Right cardiac atrium (tissue), 5 donors: ENCODE data around the gene RGS6. TPM values are rescaled to one million over a fixed set of nuclear protein-coding genes. Genes with fewer than 3 reads are reported as not detected.
A peak's percentile ranks its signal among the peaks of the same experiment; 100 is the strongest.

Experiments used
- ATAC-seq, 2 donors: fragments of 200-7000 bp; cut with Tn5 transposase; one replicate each; pipeline versions ENCODE4 v1.8.0 to v1.9.1; 2020; ENCODE audit warnings: moderate library complexity in 2 of 2, mild to moderate bottlenecking in 1 of 2
- DNase-seq, 3 donors: peaks; one replicate each; pipeline ENCODE4 v3.0.0-alpha.2; 2020
- H3K27ac ChIP-seq: one replicate; pipeline ENCODE4 v1.5.1; 2013; ENCODE audit warnings: mild to moderate bottlenecking, low read length, control low read depth, moderate library complexity
- H3K27me3 ChIP-seq: one replicate; pipeline ENCODE4 v1.6.1; 2013; ENCODE audit not compliant: control insufficient read depth, insufficient read depth
- H3K4me1 ChIP-seq: one replicate; pipeline ENCODE4 v1.6.1; 2013; ENCODE audit warnings: low read length; ENCODE audit not compliant: control insufficient read depth, insufficient read depth
- H3K4me3 ChIP-seq: one replicate; pipeline ENCODE4 v1.5.1; 2013; ENCODE audit warnings: low read length, control low read depth
- H3K9me3 ChIP-seq: one replicate; pipeline ENCODE4 v1.6.1; 2013; ENCODE audit warnings: low read length; ENCODE audit not compliant: control insufficient read depth
- WGBS: extraction: QIAGEN DNeasy Blood & Tissue Kit; methylation state at CpG from one replicate; pipeline ENCODE4 v1.1.7; 2013; 5-methylcytosine and 5-hydroxymethylcytosine counted together
- intact Hi-C, 4 donors: fragments of 100-400 bp; cut with DNase I; formaldehyde crosslinking; loops; one replicate each; pipeline versions ENCODE4 v1.11.0 to v1.14.0; 2022 to 2023
- polyA plus RNA-seq: library from polyadenylated mRNA; stranded (reverse); fragments of 200-250 nt; gene quantifications from one replicate; pipeline ENCODE4 v1.2.3, GENCODE V29; 2013
- total RNA-seq, 4 donors: library from RNA; stranded (reverse); fragmentation: NEBNext Ultra II Directional; extraction: Animal tissue kit (Norgen Biotek cat#: 25700); gene quantifications; one replicate each; pipeline ENCODE4 v1.2.1, GENCODE V29; 2021
- donor health status: healthy with polysubstance abuse.
- donor health status: DM: no; HTN: yes; CAD: no.
- donor health status: DM: no; HTN: no; CAD: no.
- donor health status: DM: no; HTN: yes; CAD: no; lungs with severe emphysema.
- donor health status: DM: yes; HTN: yes; CAD: no.

Gene RGS6
- total and polyA plus RNA-seq, 5 donors, result 12.7 to 51.4 (median 24.5) TPM

GRCh38 chr14:72590577-72590976 lies 658.3 kb downstream of the RGS6 start:
- Histone ChIP-seq H3K4me3 (no peak overlapping the region), H3K27me3 (no peaks in the 10 kb centered on the region), H3K27ac (no peak overlapping the region), H3K9me3 (no peaks in the 10 kb centered on the region), H3K4me1 (no peaks in the 10 kb centered on the region)
- intact Hi-C loops, result no loop called here
- no peak for ATAC-seq
- WGBS, result 54% methylated on average over 7 of the region's 7 CpGs
- DNase-seq, result no peak

- DNase-seq, result no peak
- Histone ChIP-seq H3K27me3 (no peaks in the 10 kb centered on the region), H3K9me3 (no peaks in the 10 kb centered on the region), H3K27ac (no peak overlapping the region), H3K4me3 (no peak overlapping the region), H3K4me1 (no peaks in the 10 kb centered on the region)
- intact Hi-C loops, result no loop called here
- WGBS, result 85% methylated on average over 4 of the region's 4 CpGs
- ATAC-seq, result no peak
Measured at GRCh38 chr14:72591391-72591790, 659.2 kb downstream of the RGS6 start.

GRCh38 chr14:72594099-72594901 lies 662.1 kb downstream of the RGS6 start:
- no peaks in the 10 kb centered on the region for H3K27me3 ChIP-seq
- intact Hi-C loops, result no loop called here
- no peaks in the 10 kb centered on the region for H3K4me1 ChIP-seq
- H3K4me3 ChIP-seq, result no peak overlapping the region
- no peaks in the 10 kb centered on the region for H3K9me3 ChIP-seq
- H3K27ac ChIP-seq, result no peak overlapping the region
- DNase-seq (no peak), ATAC-seq (no peak)
- WGBS, result 82% methylated on average over 14 of the region's 14 CpGs

- intact Hi-C loops, result no loop called here
- 93% methylated on average over 8 of the region's 8 CpGs for WGBS
Measured at GRCh38 chr14:72595152-72595862, 663.1 kb downstream of the RGS6 start.

GRCh38 chr14:72597252-72598233 lies 665.3 kb downstream of the RGS6 start:
- H3K27me3 ChIP-seq, result no peaks in the 10 kb centered on the region
- no peaks in the 10 kb centered on the region for H3K9me3 ChIP-seq
- H3K4me3 ChIP-seq, result no peak overlapping the region
- WGBS, result 80% methylated on average over 16 of the region's 16 CpGs
- intact Hi-C loops, result no loop called here
- DNase-seq (no peak), ATAC-seq (no peak)
- H3K27ac ChIP-seq, result no peak overlapping the region
- no peaks in the 10 kb centered on the region for H3K4me1 ChIP-seq

More at GRCh38 chr14:72595152-72595862, 663.1 kb downstream of the RGS6 start:
- ATAC-seq, result no peak
- no peak for DNase-seq
- H3K4me3 ChIP-seq, result no peak overlapping the region
- H3K27me3 ChIP-seq, result no peaks in the 10 kb centered on the region
- H3K4me1 ChIP-seq, result no peaks in the 10 kb centered on the region
- H3K27ac ChIP-seq, result no peak overlapping the region
- H3K9me3 ChIP-seq, result no peaks in the 10 kb centered on the region

GRCh38 chr14:72598306-72598705 lies 666.1 kb downstream of the RGS6 start:
- H3K27me3 ChIP-seq, result no peaks in the 10 kb centered on the region
- intact Hi-C loops, result no loop called here
- H3K4me1 ChIP-seq, result no peaks in the 10 kb centered on the region
- H3K4me3 ChIP-seq, result no peak overlapping the region
- H3K9me3 ChIP-seq, result no peaks in the 10 kb centered on the region
- H3K27ac ChIP-seq, result no peak overlapping the region
- ATAC-seq, result no peak
- no peak for DNase-seq
- WGBS, result 88% methylated on average over 5 of the region's 5 CpGs

GRCh38 chr14:72599579-72600470 lies 667.6 kb downstream of the RGS6 start:
- DNase-seq (no peak), ATAC-seq (no peak)
- intact Hi-C loops, result no loop called here
- Histone ChIP-seq H3K4me1 (no peaks in the 10 kb centered on the region), H3K4me3 (no peak overlapping the region), H3K9me3 (no peaks in the 10 kb centered on the region), H3K27me3 (no peaks in the 10 kb centered on the region), H3K27ac (no peak overlapping the region)
- WGBS, result 59% methylated on average over 16 of the region's 16 CpGs

GRCh38 chr14:72600551-72601330 lies 668.5 kb downstream of the RGS6 start:
- H3K9me3 ChIP-seq, result no peaks in the 10 kb centered on the region
- H3K27me3 ChIP-seq, result no peaks in the 10 kb centered on the region
- ATAC-seq, result peak; percentile 34 to 48
- no peaks in the 10 kb centered on the region for H3K4me1 ChIP-seq
- H3K4me3 ChIP-seq, result no peak overlapping the region
- peak in 2 of 3 donors; percentile 64 to 68 for DNase-seq
- whole genome bisulfite sequencing, result 53% methylated on average over 9 of the region's 9 CpGs
- H3K27ac ChIP-seq, result no peak overlapping the region
- intact Hi-C loops, result no loop called here

GRCh38 chr14:72603639-72604038 lies 671.4 kb downstream of the RGS6 start:
- intact Hi-C loops, result no loop called here
- ATAC-seq, result no peak
- WGBS, result 66% methylated on average over 4 of the region's 4 CpGs

More at GRCh38 chr14:72603639-72604038, 671.4 kb downstream of the RGS6 start:
- Histone ChIP-seq H3K9me3 (no peaks in the 10 kb centered on the region), H3K4me3 (no peak overlapping the region), H3K27me3 (no peaks in the 10 kb centered on the region), H3K27ac (no peak overlapping the region), H3K4me1 (no peaks in the 10 kb centered on the region)
- no peak for DNase-seq
